ENCODE data around the gene CRISPLD2.
"Not testable (repeated sequence)": the region's sequence is repeated elsewhere in the genome, so short reads cannot be mapped to it uniquely, and the experiment has no call there.

Gene CRISPLD2

GRCh38 chr16:84842516-84843148 lies 22.8 kb downstream of the CRISPLD2 start:
- no peak for DNase-seq

- no peak for DNase-seq
Observed at GRCh38 chr16:84843149-84844048, 23.6 kb downstream of the CRISPLD2 start.

GRCh38 chr16:84844049-84844350 lies 24.2 kb downstream of the CRISPLD2 start:
- DNase-seq: no peak

- no peak for DNase-seq
Observed at GRCh38 chr16:84844559-84845495, 25.0 kb downstream of the CRISPLD2 start.

GRCh38 chr16:84845496-84846002 lies 25.8 kb downstream of the CRISPLD2 start:
- no peak for DNase-seq

GRCh38 chr16:84847564-84848355 lies 28.0 kb downstream of the CRISPLD2 start:
- DNase-seq: no peak

GRCh38 chr16:84848986-84849634 lies 29.3 kb downstream of the CRISPLD2 start:
- DNase-seq: no peak

GRCh38 chr16:84849751-84850150 lies 30.0 kb downstream of the CRISPLD2 start:
- DNase-seq: no peak

- DNase-seq: no peak
Observed at GRCh38 chr16:84850714-84851113, 30.9 kb downstream of the CRISPLD2 start.

GRCh38 chr16:84851192-84852127 lies 31.7 kb downstream of the CRISPLD2 start:
- DNase-seq: no peak

GRCh38 chr16:84853534-84853933 lies 33.7 kb downstream of the CRISPLD2 start:
- peak; percentile 21 to 35 (median 30) for DNase-seq

GRCh38 chr16:84854759-84855158 lies 35.0 kb downstream of the CRISPLD2 start:
- peak; percentile 24 to 45 (median 40) for DNase-seq

GRCh38 chr16:84855435-84856202 lies 35.8 kb downstream of the CRISPLD2 start:
- DNase-seq: not testable (repeated sequence)

- DNase-seq: not testable (repeated sequence)
Observed at GRCh38 chr16:84856203-84856581, 36.4 kb downstream of the CRISPLD2 start.

- DNase-seq: not testable (repeated sequence)
Observed at GRCh38 chr16:84856811-84857210, 37.0 kb downstream of the CRISPLD2 start.

GRCh38 chr16:84859681-84860080 lies 39.9 kb downstream of the CRISPLD2 start:
- DNase-seq: no peak

- no peak for DNase-seq
Observed at GRCh38 chr16:84860383-84860782, 40.6 kb downstream of the CRISPLD2 start.

- no peak for DNase-seq
Observed at GRCh38 chr16:84861671-84862070, 41.9 kb downstream of the CRISPLD2 start.

GRCh38 chr16:84862804-84863480 lies 43.2 kb downstream of the CRISPLD2 start:
- DNase-seq: no peak
